GM19099 (cell line): ENCODE measurements around the gene SLF2.

ENCODE experiments used
- POLR2A ChIP-seq: IDR thresholded peaks from 3 replicates; pipeline ENCODE4 v1.6.1; 2011; ENCODE audit warnings: low read depth; ENCODE audit not compliant: insufficient read length; ENCODE audit errors: extremely low read depth

SLF2 gene

GRCh38 chr10:100978121-100978900 lies 65.5 kb downstream of the SLF2 start:
- TF ChIP-seq POLR2A = no peak

- no peak for TF ChIP-seq POLR2A
Measured at GRCh38 chr10:100978901-100979195, 66.1 kb downstream of the SLF2 start.

DNA sequence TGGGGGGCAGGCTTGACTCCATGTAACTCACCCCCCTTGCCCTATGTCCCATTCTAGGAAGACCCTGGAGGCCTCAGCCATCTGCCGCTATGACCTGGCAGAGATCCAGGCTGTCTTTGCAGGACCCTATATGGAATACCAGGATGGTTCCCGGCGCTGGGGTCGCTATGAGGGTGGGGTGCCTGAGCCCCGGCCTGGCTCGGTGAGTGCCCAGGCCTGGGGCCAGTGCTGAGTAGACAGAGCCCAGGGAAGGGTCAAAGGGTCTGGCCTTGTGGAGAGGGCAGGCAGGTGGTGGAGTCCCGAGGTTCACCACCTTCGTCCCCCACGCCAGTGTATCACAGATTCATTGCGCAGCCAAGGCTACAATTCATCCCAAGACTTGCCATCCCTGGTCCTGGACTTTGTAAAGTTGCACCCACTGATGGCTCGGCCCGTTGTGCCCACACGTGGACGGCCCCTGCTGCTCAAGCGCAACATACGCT lies 67.1 kb downstream of the SLF2 start:
- TF ChIP-seq POLR2A = no peak

DNA sequence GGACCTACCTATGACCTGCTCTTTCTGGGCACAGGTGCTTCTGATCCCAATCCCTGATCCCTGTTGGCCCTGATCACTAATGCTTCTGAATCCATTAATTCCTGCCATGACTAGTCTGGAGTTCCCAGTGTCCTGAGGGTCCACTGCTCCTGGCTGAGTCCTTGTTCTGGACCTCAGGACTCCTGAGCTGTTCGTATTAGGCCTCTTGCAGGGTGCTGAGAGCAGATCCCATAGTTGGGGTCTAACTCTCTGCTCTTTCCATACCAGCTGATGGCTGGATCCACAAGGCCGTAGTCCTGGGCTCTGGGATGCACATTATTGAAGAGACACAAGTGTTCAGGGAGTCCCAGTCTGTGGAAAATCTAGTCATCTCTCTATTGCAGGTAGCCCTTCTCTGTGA lies 67.5 kb downstream of the SLF2 start:
- TF ChIP-seq POLR2A = no peak

DNA sequence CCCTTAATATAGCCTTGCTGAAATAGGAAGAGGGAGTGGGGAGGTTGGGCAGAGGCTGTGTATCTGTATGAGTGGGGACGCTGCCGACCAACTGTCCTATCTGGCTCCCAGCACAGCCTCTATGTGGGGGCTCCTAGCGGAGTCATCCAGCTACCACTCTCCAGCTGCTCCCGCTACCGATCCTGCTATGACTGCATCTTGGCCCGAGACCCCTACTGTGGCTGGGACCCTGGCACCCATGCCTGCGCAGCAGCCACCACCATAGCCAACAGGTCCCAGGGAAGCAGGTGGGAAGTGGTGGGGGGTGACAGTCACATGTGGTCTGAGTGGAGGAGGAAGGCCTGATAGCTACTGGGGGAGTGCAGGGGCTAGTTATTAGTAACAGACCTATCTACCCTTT lies 67.9 kb downstream of the SLF2 start:
- no peak for TF ChIP-seq POLR2A

- TF ChIP-seq POLR2A = no peak
Measured at GRCh38 chr10:100981178-100981772, 68.5 kb downstream of the SLF2 start.

DNA sequence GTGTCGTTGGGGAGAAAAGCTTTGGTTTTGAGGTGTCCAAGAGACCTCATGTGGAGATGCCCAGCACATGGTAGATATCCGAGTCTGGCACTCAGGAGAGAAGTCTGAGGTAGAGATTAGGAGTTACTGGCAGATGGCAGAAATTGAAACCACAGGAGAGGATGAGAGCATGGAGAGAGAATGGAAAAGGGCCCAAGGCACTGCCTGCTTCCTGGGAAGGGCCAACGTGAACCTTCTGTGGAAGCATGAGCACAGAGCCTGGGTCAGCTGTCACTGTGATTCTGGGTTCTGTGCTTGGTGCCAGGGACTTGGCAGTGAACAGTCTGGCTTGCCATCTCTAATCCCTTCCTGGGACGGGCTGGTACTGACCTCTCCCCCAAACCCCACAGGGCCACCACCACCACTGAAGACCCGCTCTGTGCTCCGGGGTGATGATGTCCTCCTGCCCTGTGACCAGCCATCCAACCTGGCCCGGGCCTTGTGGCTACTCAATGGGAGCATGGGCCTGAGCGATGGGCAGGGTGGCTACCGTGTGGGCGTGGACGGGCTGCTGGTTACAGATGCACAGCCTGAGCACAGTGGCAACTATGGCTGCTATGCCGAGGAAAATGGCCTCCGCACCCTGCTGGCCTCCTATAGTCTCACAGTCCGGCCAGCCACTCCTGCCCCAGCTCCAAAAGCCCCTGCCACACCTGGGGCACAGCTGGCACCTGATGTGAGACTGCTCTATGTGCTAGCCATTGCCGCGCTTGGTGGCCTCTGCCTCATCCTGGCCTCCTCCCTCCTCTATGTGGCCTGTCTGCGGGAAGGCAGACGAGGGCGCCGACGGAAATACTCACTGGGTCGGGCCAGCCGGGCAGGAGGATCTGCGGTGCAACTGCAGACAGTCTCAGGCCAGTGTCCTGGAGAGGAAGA lies 70.4 kb downstream of the SLF2 start:
- no peak for TF ChIP-seq POLR2A

DNA sequence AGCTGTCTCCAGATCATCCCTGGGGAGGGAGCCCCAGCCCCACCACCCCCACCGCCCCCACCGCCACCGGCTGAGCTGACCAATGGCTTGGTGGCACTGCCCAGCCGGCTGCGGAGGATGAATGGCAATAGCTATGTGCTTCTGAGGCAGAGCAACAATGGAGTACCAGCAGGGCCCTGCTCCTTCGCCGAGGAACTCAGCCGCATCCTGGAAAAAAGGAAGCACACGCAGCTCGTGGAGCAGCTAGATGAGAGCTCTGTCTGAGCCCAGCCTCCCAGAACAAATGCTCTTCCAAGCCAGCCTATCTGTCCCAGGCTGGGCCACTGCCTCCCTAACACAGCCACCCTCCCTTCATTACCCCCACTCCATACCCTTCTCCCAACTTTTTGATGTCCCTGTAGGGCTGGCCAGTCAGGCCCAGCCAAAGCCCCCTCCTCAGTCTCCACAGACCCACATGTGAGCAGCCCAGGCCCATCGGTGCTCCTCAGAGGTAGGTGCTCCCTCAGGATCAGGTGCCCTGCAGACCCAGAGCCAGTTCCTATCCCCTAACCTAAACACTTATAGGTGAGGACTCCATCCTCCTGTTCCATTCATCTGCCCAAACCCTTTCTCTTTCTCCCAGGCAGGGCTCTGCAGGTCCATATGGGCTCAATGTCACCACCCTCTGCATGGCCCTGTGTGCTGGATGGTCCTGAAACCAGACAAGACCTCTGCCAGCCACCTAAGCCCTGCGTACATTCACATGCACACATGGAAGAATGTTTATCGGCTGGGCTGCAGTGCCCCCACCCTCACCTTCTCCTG lies 71.3 kb downstream of the SLF2 start:
- TF ChIP-seq POLR2A = no peak

- no peak for TF ChIP-seq POLR2A
Measured at GRCh38 chr10:100984672-100985177, 72.0 kb downstream of the SLF2 start.

GRCh38 chr10:100985336-100985735 lies 72.6 kb downstream of the SLF2 start:
- TF ChIP-seq POLR2A = no peak

DNA sequence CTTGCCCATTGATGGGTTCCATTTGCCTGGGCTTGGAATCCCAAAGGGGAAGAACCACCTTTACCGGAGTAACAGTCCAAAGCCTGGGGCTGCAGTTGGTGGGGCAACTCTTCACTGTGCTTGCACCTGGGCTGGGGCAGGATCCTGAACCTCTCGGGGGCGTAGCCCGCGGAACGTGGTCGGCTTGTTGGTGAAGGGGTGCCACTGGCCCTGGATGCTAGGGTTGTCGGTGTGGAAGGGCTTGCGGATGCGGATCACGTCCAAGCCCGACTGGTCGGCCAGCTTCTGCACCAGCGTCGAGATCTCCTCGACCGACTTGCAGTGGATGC lies 73.8 kb downstream of the SLF2 start:
- no peak for TF ChIP-seq POLR2A

GRCh38 chr10:100986952-100987684 lies 74.4 kb downstream of the SLF2 start, which contains the start of the genes MRPL43 and TWNK:
Gene MRPL43, minus strand, starts transcription at chr10:100987497. Its CDS starts 54 bp downstream, at chr10:100987443.
Gene TWNK, plus strand, starts transcription at chr10:100987543. Its CDS starts 668 bp downstream, at chr10:100988211.
- TF ChIP-seq POLR2A = peak; percentile 79

GRCh38 chr10:100987685-100988049 lies 74.9 kb downstream of the SLF2 start:
- no peak for TF ChIP-seq POLR2A

- TF ChIP-seq POLR2A = no peak
Measured at GRCh38 chr10:100988166-100988565, 75.4 kb downstream of the SLF2 start.
